NCI-H2107 treated with DMSO at 0.1 percent for 48 hours (cell line): Measurements from ENCODE around the gene SUPT20H.
A peak's percentile ranks its signal among the peaks of the same experiment; 100 is the strongest.

ENCODE experiments used
- DNase-seq: peaks from one replicate; lab custom pipeline; 2025; ENCODE audit not compliant: unreplicated experiment; lab: John Stamatoyannopoulos, UW

Gene SUPT20H

DNA sequence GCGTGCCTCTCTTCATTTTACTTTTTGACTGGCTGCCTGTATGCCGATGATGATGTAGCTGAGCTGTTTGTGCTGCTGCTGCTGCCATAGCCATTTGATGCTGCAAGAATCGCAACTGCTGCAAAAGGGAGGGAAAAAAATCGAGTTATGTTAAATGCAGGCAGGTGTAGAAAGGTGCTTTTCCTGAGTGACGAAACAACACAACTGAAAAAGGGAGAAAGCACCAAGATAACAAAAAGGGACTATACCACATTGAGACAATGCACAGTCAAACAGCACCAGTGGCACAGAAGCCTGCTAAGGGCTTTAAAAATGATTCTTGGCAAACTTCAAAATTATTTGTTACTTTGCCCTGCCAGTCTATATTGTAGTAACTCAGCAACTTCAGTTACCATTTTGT lies 49.8 kb downstream of the SUPT20H start:
- DNase-seq = no peak

DNA sequence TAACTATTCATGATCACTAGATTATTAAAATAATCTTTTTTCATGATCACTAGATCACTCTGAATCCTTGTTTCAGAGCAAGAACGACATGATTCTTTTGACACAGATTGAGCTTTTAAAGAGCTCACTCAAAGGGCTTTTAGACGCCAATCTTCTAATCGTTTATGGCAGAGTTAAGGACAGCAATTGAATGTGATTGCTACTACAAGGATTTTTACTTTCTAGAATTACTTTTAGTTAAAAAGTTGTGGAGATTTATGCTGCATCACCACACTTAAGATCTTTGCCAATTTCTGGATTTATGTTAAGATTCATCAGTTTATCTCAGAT lies 57.6 kb downstream of the SUPT20H start:
- no peak for DNase-seq

DNA sequence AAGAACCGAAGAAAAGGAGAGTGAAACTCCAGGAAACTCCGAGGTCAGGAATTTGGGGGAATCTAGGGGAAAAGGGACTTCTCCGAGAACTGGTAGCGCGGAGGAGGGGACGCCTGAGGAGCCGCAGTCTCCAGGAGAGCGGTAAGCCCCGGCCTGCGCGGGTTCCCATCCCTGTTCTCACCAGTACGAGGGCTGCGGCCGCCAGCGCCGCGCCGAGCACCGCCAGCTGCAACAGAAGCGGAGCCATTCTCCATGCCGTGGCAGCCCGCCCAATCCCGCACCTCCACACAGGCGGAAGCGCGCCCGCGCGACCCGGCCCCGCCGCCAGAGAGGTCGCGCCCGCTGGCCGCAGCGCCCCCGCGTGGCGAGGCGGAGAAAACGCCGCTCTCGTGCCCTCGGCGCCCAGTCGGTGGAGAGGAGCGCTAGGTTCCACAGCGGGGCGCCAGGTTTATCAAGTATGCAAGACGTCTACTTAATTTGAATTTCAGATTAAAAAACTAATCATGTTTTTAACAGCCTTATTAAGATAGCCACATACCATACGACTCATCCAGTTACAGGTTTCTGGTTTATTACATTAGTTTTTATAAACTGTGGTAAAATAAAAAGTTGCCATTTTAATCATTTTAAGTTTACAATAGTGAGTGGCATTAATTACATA lies 60.3 kb downstream of the SUPT20H start, which contains the start of gene ALG5:
Gene ALG5 (minus strand): TSS at position 287 of the 661 bp plus-strand sequence. CDS start 40 bp downstream, at position 247.
- peak; percentile 80 for DNase-seq

DNA sequence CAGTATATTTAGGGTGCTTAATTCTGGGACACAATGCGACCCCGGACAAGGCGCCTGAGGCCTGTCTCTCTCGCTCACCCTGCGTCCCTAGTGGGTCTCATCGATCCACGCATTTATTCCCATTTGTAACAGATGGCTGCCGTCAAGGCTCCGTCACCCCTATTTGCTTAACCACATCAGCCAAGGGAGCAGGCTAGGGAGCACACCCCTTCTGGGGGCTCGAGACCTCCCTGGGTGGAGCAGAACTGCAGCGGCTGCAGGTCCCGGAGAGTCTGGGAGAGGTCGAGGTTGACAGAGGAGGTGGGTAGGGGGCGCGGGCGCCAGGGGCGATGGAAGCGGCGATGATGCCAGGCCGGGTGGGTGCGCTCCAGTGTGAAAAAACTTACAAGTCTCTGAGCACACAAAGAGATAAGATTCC lies 60.9 kb downstream of the SUPT20H start:
- no peak for DNase-seq

DNA sequence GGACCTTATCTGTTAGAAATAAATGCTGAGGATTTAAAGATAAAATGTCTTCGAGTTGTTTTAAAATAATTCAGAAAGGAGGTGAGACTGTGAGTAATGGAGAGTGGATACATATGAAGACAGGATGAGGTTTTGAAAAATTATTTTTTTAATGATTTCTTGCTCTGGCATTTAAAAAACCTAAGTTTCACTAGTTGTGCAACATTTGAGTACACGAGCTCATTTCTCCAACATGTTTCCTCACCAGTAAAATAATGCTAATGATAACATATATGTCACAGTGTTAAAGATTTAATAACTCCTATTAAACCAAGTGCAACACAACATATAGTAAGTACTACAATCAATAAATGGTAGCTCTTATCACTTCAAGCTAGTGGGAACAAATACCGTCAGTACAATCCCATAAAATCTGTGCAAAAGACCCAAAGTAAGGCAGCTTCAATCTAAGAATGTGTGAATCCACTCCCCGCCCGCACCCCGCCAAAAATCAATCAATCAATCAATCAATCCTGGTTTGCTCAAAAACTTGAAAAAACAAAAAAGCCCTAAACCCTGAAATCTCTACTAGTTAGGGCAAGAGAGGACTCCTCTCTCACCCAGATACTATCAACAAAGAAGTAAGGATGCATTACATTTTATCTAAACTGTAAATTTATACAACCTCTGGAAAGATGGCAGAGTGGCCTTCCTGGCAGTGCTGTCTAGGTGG lies 61.6 kb downstream of the SUPT20H start:
- no peak for DNase-seq

DNA sequence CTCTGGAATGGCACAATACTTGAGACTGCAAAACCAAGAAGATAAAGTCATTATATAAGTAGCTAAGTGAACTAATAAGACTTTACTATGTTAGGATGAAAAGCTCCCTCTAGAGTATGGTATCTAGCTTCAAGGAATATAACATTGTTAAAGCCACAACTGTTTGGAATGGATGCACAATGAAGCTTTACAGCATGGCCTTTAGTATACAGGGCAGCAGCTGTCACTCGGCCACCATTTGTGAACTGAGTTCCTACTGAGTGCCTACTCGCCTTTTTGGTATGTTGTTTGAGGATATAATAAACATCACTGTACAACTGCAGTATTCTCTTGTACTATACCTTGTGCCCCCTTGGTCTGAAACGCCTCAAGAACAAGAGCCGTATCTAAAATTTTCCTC lies 67.1 kb downstream of the SUPT20H start:
- DNase-seq = no peak

DNA sequence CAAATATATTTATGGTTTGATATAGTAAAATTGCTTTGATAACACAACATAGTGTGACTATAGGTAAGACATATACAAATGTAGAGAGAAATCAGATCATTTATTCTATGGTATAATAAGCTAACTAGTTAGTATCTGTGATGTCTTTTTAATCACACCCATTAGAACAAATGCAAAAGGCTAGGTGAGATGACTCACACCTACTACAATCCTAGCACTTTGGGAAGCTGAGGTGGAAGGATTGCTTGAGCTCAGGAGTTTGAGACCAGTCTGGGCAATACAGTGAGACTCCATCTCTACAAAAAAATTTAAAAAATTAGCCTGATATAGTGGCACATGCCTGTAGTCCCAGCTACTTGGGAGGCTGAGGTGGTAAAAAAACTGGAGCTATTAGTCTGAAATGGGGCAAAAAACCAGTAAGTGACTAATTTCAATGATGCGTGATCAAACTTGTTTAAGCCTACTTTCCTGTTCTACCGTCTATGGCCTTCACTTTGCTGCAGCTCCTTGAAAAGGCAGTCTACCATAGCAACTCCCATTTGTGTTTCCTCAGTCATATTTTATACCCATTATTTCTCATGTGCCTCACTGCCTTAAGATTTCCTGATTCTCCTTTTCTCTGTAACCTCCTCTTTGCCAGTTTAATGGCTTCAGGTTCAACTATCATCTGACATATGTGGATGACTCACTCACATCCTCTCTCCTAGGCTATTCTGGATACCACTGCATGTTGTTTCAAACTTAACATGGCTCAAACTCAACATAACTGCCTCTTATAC lies 72.8 kb downstream of the SUPT20H start:
- DNase-seq = no peak

DNA sequence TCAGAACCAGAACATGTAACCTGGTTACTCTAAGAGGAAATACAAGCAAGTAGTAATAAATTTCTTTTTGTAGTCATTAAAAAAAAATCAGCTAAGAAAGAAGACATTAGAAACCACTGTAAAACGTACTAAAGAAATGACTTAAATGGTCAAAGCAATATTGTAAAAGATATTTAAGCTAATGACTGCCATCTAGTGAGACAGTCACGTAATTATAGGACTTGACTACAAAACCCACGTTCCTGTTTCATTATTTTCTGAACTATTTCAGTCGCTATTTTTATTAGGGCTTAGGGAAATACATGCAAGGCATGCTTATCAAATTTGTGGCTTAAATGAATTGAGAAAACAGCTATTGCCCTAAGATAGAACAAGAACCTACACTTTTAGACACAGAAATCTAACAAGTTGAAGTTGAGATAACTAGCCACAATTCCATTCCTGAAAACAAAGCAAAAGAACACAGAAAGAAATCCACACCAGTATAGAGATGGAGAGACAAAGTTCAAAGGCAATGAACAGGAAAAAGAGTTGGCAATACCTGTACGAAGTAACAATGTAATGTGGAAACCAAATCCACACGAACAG lies 78.2 kb downstream of the SUPT20H start:
- DNase-seq = peak; percentile 59

DNA sequence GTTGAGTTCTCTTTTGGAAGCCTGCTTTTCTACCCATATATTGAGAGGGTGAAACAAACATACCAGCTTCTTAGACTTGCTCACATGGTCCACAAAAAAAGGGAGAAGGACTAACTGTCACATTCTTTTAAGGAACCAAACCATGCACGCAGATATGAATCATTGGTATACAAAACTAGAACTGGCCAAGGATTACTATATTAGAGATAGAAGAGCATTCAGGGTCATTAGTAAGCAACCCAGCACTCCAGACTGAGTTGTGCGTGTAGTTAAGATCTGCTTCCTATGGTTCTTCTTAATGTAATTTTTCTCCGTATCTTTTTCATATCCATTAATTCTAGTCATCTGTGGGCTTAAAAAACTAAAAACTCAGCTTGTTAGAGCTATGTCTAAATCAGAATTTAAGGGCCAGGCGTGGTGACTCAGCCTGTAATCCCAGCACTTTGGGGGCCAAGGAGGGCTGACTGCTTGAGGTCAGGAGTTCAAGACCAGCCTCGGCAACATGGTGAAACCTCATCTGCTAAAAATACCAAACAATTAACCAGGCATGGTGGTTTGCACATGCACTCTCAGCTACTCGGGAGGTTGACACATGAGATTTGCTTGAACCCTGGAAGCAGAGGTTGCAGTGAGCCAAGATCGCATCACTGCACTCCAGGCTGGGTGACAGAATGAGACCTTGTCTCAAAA lies 80.0 kb downstream of the SUPT20H start:
- DNase-seq = no peak

DNA sequence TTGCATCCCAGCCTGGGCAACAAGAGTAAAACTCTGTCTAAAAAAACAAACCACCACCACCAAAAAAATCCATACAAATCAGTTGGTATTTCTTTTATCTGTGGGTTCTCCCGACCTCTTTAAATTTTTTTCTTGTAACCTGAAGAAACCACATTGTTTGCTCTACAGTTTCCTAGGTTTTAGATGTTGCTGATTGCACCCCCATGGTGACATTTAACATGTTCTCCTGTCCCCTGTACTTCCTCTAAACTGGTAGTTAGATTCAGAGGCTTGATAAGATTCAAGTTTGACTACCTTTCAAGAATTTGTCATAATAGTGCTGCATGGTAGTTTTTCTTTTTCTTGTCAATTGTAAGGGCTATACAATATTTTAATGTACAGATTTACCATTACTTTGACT lies 84.3 kb downstream of the SUPT20H start:
- DNase-seq = no peak

DNA sequence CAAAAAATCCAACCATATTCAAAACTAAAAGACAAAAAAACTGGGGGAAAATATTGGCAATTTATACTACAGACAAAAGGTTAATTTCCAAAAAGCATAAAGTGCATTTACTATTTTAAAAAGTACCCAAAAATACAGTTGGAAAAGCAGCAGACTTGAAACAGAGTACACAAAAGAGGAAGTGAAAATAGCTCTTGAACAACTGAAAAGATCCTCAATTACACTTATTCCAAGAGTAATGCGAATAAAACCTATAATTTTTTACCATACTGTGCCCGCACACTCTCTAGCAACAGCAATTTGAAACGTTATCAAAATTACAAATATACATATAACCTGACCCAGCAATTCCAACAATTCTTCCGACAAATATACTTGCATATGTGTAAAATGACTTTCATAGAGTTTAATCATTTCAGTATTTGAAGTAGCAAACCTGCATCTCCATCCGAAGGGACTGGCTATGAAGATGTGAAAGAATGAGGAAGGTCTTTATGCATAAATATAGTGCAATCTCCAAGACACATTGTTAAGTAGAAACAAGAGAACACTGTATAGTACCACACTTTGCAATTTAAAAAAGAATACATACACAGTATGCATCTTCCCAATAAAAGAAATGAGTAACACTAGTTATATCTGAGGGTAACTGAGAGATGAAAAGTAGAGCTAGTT lies 85.7 kb downstream of the SUPT20H start:
- no peak for DNase-seq

DNA sequence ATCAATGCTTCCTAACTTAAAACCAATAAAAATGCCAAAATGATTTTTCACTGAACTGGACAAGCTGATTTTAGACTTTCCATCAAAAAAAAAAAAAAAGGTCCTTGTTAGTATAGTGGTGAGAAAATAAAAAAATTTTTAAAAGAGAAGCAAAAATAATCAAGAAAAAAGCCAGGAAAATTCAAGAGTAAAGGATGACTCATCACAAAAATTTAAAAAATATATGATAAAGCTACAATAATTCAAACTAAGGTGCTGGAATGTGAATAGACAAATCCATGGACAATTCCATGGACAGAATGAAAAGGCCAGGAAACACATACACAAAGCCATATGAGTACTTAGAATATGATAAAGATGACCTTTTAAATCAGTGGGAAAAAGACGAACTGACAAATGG lies 86.5 kb downstream of the SUPT20H start:
- DNase-seq = no peak

DNA sequence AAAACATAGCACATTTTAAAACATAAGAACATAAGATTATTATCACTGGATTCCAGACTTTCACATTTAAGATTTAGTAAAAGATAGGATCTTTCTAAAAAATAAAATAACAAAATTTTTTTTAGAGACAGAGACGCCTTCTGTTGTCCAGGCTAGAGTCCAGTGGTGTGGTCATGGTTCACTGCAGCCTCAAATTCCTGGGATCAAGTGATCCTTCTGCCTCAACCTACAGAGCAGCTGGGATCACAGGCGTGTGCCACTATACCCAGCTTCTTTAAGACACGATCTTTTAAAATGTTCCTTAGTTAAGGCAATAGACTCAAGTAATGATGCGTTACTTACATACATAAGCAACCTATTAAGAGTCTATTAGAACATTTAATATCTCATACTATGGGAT lies 93.1 kb downstream of the SUPT20H start:
- no peak for DNase-seq

DNA sequence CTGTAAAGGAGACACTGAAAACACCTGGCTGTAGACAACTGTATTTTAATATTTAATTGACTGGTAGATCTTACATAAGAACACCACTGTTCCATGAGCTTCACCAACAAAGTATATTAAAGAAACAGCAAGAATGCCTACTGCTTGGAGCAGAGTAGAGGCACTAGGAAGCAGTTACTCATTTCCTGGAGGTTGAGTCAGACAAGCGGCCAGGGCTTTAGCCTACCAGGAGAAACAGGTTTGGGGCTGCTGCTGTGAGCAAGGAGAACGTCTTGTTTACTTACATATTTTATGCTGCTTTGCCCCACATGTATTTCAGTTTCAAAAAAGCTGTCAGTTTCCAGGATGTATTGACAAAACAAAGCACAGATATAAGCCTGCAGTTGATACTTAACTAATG lies 93.7 kb downstream of the SUPT20H start:
- DNase-seq = no peak

DNA sequence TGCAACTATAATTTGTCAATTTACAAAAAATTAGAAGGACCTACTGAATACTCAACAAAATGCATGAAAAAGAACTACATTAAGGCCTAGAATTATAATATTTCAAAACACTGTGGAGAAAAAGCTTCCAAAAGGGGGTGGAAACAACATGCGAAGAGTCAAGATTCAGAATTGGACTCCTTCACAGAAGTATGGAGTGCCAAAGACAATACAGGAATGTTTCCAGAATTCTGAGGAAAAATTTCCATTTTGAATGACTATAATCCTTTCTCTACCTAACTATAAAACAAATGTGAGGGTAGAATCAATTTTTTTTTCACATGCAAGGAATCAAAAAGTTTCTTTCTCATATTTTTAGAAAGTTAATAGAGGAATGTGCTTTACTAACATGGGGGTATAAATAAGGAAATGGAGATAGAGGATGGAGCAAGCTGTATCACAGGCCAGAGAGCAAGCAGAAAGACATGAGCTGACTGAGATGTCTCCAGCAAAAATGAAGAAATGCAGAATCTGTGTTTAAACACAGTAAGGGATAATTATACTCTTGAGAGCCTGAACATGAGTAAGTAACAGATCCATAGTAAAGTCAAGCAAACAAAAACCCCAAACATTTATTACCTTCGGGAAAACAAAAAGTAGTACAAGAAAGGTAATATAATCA lies 99.9 kb downstream of the SUPT20H start:
- DNase-seq = no peak
